Measurements from ENCODE around the gene L3MBTL1.

Gene L3MBTL1

DNA sequence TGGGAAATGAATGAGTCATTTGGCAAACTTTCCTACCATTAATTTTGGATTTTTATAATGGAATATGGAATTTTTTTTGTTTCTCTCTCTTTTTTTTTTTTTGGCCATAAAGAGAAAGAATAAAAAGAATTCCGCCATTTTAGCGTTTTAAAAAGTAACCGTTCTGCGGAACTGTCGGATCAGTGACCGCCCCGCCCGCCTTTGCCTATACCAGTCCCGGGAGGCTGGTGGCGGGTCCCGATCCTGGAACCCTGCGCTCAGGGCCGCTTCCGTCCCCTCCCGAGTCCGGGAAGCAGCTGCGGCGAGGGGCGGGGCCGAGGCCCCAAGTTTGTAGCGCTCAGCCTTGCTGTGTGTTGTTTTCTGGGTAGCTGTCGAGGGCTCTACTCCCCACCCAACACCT lies 609 bp downstream of the L3MBTL1 start:
- DNase-seq: no peak

DNA sequence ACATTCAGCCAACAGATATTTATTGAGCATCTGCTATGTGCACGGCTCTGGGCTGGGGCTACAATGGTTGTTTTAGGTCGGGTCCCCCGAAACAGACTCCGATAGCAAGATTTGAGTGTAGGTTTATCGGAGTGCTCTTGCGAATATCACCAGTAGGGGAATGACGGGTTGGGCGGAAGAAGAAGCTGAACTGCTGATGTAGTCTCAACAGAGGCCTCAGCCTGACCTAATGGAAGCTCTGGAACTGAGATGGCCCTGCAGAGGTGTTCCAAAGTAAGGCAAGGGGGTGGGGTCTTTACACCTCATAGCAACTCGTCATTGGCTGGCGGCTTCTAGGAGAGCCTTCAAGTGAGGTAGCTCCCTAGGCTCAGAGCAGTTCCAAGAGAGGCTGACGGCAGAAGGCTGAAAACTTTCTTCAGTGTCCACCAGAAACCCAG lies 1.1 kb downstream of the L3MBTL1 start:
- DNase-seq: no peak

DNA sequence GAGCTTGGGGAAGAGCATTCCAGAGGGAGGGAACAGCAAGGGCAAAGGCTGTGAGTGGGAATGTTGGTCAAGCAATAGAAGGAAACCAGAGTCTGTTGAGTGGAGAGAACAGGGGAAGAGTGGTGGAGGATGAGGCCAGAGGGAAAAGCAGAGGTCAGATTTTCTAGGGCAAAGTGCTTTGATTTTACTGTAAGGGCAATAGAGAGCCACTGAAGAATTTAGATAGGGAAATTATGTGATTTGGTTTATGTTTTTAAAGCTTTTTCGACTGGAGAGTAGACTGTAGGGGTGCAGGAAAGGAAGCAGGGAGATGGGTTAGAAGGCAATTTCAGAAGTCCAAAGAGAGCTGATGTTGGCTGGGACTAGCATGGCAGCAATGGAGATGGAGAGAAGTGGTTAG lies 4.4 kb downstream of the L3MBTL1 start:
- no peak for DNase-seq

DNA sequence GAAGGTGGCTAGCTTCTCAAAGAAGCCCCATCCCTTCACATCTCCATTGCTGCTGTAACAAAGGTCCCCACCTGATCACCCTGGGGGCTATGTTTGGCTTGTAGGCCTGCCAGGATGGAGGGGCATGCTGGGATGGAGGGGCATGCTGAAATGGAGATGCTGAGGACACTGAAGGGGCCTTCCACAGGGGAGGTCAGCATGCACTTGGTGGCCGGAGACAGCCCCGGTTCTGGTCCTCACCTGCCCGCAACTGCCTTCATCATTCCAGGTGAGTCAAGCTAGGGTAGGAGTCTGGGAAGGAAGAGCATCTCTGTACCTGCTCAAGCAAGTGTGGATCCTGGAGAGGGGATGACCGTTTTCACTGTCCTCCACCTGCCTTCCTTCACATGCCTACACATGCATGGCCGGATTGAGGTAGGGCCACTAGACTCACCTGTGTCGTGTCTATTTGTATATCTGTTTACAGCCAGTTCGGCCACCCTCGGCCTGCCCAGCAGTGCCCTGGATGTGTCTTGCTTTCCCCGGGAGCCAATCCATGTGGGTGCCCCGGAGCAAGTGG lies 6.0 kb downstream of the L3MBTL1 start:
- DNase-seq: no peak

DNA sequence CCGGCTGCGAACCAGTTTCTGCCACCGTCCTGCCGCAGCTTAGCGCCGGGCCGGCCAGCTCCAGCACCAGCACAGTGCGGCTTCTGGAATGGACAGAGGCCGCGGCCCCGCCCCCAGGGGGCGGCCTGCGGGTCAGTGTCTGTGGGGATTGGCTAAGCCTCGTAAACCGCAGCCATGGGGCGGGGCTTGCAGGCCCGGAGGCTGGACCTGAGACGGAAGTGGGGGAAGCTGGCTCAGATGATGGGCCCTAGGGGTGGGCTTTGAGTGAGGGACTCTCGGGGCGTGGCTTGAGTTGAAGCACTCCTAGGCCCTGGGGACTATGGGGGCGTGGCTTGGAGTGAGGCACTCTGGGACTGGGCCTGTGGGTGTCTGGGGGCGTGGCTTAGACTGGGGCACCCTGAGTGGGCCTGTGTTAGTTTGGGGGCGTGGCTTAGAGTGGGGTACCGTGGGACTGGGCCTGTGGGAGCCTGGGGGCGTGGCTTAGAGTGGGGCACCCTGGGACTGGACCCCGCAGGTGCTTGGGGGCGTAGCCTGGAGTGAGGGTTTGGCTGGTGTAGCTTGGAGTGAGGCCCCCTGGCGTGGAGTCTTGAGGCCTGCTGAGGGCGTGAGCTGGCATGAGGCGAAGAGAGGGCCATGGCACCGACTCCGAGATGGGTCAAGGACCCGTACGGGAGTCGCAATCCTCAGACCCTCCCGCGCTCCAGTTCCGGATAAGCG lies 6.6 kb downstream of the L3MBTL1 start:
- peak; percentile 89 to 92 for DNase-seq

DNA sequence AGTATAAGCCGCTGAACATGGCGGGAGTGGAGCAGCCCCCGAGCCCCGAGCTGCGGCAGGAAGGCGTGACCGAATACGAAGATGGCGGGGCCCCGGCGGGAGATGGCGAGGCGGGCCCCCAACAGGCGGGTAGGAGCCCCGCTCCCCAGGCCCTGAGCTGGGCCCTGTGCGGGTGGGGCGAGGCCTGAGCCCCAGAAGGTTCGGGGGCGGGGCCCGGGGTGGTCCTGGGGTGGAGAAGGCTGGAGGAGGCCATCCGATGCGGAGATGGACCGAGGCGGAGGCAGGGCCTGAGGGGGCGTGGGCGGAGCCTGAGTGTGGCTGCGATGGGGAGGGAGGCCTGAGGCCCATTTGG lies 7.1 kb downstream of the L3MBTL1 start:
- DNase-seq: no peak

DNA sequence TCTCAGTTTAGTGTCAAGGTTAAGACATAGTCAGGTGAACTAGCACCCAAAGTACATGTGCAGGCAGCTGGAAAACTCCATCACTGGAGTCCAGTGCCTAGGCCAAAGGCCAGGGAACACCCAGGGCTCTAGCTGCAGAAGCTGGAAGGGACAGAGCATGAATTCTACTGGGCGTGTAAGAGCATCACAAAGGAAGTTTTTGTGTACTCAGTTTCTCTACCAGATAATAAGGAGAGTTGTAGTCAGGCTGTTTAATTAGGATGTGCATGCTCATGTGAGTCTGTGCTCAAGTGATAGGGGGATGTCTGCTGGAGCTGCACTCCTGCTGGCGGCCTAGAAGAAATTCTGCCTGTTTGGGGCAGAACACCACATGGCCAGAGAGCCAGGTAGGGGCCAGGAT lies 8.1 kb downstream of the L3MBTL1 start:
- no peak for DNase-seq

DNA sequence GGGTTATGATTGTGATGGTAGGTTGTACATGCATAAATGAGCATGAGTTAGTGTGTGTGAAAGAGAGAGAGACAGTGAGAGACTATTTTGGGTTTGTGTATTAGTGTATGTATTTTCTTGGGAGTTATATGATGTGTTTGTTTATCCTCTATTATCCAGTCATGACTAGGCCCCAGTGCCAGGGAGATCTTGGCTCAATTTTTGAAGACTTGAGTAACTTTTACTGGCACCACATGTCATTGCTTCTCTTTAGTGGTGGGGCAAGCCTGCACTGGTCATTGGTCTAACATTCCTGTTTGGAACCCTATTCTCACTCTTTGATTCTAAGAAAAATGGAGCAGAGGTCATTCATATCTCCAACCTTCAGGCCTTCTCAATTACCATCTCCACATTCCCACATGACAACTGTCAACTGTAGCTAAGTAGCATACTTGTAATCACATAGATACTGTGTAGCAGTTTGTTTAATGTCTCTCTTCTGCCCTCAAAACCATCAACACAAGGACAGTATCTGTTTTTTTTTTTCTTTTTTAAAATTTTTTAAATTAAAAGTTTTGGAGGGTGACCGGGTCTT lies 8.8 kb downstream of the L3MBTL1 start:
- DNase-seq: no peak

DNA sequence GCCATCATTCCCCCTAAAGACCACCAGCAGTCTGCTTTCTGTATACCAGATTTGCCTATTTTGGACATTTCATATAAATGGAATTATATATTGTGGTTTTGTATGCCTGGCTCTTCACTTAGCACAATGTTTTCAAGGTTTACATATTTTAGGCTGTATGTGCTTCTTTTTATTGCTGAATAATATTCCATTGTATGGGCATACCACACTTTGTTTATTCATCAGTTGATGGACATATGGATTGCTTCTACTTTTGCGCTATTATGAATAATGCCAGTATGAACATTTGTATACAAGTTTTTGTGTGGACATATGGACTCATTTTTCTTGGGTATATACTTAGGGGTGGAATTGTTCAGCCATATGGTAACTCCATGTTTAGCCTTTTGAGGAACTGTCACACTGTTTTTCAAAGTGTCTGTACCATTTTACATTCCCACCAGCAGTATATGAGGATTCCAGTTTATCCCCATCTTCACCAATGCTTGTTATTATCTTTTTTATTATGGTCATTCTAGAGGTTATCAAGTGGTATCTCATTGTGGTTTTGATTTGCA lies 12.7 kb downstream of the L3MBTL1 start:
- no peak for DNase-seq

DNA sequence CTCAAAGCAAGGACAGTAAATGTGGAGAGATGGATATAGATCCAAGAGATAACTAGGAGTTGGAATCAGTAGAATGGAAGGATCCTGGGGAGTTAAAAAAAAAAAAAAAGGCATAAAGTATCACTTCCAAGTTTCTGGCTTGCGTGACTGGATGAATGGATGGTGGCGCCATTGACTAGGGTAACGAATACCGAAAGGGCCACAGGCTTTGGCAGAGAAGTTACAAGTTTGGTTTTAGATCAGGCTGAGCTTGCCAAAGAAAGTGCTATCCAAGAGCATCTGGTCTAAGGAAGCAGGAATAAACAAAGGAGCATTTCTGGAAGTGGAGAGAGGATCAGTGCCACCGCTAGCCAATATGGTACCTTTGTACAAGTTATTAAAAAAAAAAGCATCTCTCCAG lies 17.5 kb downstream of the L3MBTL1 start:
- DNase-seq: no peak

DNA sequence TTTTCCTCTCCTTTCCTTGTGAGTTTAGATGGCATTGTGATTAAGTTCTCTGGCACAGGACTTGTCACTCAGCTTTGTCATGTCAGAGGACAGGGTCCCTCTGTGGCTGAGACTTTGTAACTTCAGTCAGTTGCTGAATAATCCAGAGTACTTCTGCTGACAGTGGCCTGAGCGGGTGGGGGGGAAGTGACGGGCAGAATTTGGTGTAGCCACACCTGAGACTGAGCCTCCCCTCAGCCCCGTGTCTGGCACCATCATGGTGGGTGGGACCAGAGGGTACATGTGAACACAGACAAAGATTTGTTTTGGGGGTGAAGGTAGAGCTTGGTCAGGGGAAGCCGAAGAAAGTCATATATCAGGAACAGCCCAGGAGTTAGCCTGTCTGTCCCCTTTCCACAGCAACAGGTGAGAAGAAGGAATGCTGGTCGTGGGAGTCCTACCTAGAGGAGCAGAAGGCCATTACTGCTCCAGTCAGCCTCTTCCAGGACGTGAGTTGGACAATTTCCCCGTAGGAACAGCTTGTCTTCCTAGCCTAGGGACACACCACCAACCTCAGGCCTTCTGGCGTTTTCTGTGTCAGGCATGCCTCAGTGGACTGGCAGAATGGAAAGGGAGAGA lies 20.9 kb downstream of the L3MBTL1 start:
- DNase-seq: no peak

DNA sequence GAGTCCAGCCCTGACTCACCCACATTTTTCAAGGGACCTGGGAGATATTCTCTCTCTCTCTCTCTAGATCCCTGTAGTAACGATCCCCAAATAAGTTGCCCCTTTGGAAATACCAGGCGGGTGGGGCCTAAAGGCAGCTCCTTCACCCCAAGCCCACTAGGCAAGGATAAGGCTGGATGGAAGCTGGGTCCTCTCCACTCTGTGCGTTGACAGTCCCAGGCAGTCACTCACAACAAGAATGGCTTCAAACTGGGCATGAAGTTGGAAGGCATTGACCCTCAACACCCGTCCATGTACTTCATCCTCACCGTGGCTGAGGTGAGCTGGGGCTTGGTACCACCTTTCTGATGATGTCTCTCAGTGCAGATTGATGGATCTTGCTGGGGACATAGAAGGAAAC lies 21.6 kb downstream of the L3MBTL1 start:
- no peak for DNase-seq

DNA sequence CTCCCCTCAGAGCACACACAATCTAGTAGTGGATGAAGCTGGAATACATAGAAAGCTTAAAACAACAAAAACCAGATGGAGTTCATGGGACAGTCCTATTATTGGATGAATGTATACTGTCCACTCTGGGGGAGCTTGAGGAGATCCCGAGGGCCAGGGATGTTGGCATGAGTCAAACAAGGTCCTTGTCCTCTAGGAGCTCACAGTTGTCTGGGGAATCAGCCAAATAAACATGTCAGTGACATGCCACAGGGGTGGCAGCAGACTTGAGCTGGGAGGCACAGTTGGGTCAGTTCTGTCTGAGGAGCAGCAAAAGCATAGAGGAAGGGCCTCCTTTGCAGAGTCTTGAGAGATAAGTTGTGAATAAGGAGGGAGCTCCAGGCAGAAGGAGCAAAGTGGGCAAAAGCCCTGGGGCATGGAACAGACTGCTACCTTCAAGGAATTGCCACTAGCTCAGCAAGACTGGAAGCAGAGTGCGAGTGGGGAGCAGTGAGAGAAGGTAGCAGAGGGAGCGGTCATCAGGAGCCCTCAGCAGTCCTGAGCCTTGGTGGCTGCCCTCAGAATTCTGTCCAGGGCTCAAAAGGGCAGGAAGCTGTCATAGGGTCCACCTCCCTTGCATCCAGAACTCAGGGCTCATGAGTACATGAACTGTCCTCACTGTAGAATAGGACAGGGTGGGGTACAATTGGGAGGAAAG lies 22.1 kb downstream of the L3MBTL1 start:
- DNase-seq: no peak

DNA sequence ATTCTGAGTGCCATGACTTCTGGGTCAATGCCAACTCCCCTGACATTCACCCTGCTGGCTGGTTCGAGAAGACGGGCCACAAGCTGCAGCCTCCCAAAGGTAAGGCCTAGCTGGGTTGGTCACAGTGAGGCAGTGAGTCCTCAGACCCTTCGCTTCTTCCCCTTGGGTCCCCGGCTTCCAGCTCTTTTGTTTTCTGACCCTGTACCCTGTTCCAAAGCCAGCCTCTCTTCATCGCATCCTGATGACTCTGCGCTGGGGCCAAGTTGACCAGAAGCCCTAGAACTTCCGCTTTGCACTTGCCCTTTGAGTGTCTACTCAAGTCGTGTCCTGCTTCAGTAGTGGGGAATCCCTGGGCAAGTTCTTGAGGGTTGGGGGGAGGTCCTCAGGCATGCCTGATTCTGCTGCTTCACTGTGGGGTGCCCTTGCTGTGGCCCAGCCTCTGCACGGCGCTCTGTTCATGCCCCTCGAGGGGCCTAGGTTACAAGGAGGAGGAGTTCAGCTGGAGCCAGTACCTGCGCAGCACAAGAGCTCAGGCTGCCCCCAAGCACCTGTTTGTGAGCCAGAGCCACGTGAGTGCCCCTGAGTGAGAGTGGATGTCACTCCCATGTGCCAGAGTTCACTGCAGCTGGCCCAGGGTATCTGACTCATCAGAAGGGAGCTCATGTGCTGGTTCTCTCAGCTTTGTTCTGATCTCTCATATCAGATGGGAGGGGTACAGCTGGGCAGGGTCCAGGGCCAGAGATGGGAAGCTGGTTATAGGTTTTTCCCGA lies 23.0 kb downstream of the L3MBTL1 start:
- no peak for DNase-seq

DNA sequence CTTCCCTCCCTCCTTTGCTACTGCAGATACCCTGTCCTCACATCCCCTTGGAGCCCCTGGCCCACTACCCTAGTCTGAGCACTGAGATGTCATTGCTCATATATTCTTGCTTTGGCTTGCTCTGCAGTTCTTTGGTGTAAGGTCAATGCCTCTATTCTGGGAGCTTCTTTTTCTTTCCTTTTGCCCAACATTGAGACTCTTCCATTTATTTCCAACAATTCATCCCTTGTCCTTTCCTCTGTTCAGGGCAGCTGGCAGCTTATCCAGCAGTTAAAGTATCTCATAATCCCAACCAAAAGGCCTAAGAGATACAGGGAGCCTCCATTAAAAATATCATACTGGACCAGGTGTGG lies 23.6 kb downstream of the L3MBTL1 start:
- DNase-seq: no peak

DNA sequence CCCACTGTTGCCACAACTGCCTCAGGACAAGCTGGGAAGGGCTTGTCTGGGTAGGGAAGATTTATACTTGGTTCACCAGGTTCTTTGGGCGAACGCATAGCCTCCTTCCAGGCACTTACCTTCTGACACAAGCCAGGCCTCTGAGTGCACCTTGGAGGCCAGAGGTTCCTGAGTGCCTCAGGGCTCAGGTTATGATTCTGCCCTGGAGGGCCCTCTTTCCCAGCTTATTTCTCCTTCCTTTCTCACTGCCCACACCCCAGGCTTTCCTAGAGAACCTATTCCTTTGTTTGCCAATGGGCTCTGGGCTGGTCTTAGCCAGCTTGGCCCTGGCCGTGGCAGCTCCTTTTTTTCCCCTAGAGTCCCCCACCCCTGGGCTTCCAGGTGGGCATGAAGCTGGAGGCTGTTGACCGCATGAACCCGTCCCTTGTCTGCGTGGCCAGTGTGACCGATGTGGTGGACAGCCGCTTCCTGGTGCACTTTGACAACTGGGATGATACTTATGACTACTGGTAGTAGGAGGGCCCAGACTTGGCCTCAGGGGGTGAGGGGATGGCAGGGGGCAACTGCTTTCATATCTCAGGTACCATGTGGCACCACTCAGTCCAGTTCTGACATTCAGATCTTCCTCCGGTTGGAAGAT lies 25.0 kb downstream of the L3MBTL1 start:
- no peak for DNase-seq

DNA sequence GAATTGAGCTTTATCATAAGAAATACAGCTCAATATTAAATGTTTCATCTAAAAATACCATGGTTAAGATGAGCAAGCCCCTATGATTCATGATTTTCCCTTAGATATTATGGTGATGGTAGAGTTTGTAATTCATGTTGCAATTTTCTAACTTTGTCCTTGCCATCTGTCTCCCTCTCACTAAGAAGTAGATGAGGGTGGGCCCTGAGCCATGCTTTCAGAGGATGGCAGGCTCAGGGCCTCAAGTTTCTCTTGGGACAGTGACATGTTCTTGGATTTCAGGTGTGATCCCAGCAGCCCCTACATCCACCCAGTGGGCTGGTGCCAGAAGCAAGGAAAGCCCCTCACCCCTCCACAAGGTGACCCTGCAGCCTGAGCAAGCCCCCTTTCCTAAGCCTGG lies 25.6 kb downstream of the L3MBTL1 start:
- DNase-seq: no peak

DNA sequence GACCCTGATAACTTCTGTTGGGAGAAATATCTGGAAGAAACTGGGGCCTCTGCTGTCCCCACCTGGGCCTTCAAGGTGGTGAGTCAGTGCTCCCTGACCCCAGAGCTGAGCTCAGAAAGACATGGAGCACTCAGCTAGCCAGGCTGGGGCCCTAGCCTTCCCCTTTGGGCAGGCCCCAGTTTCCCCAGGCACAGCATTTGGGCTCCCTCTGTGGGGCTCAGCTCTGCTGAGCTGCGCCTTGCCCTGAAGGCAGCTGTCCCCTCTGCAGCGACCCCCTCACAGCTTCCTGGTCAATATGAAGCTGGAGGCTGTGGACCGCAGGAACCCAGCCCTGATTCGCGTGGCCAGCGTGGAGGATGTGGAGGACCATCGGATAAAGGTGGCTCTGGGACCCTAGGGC lies 26.5 kb downstream of the L3MBTL1 start:
- no peak for DNase-seq

DNA sequence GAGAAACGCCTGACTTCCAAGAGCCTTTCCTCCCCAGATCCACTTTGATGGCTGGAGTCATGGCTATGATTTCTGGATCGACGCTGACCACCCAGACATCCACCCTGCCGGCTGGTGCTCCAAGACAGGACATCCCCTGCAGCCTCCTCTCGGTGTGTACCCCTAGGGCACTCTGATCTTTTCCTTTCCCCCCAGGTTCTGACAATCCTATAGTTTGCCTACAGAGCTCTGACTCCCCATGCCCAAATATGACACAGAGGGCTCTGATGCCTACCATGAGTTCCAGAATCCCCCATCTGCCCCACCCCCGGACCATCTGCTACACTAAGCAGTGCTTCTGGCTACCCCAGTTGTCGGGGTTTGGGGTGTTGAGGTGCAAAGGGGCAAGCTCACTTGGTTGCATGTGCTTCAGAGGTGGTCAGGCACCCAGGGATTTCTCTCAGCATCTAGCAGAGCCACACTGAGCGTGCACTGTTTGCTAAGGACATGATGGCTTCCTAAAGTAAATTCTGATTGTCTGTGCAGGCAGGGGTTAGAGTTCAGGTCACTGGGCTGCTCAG lies 27.4 kb downstream of the L3MBTL1 start:
- no peak for DNase-seq

DNA sequence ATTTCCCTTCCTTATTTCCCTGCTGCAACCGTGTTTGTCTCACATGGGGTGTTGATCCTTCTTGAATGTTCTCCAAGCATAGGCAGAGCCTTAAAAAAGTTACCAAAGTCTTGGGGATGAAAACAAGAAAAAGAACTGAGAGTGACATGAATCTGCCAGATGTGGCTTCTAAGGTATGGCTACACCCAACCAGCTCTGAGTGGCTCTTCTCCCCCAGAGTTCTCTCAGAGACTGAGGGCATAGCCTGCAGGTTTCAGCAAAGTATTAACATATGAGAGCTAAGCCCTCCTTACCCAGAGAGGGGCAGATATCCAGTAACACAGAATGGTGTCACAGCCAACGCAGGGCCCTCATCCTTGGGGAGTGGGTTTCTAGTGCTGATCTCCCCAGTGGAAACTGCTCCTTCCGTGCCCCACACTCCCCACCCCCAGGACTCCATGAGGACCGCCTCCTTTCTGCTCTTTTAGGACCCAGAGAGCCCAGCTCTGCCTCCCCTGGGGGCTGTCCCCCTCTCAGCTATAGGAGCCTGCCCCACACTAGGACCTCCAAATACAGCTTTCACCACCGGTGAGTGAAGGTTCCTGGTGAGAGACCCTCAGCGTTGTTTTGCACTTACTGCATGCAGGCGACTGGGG lies 28.0 kb downstream of the L3MBTL1 start:
- DNase-seq: no peak

Data from activated CD4-positive, alpha-beta T cell treated with anti-CD3 and anti-CD28 coated beads for 4 hours (primary cell).